K562 (cell line): ENCODE measurements around the gene PAN2. TPM values are rescaled to one million over a fixed set of nuclear protein-coding genes. Genes with fewer than 3 reads are reported as not detected.

Experiments used
- BRD4 ChIP-seq: fragments of 200-600 bp; sonication (generic); IDR thresholded peaks from 2 replicates; pipeline ENCODE4 v1.6.1; 2017; ENCODE audit warnings: inconsistent platforms
- CHD1 ChIP-seq: fragments of 200-600 bp; sonication (generic); IDR thresholded peaks from one replicate; pipeline ENCODE4 v1.6.1; 2012; ENCODE audit warnings: mild to moderate bottlenecking, moderate library complexity, low read length, inconsistent platforms
- ERF ChIP-seq: fragments of 450-650 bp; formaldehyde crosslinking; IDR thresholded peaks from 2 replicates; pipeline ENCODE4 v1.4.0; 2020; ENCODE audit warnings: mild to moderate bottlenecking, mixed read lengths
- EWSR1 ChIP-seq: fragments of 450-650 bp; IDR thresholded peaks from 2 replicates; pipeline ENCODE4 v1.6.1; 2018; ENCODE audit warnings: borderline replicate concordance, mild to moderate bottlenecking, low read depth, moderate library complexity; ENCODE audit not compliant: partially characterized antibody
- FOS ChIP-seq: IDR thresholded peaks from 3 replicates; pipeline ENCODE4 v1.6.1; 2011; ENCODE audit not compliant: insufficient read length; ENCODE audit errors: extremely low read depth
- FOXP1 ChIP-seq: sonication (generic); formaldehyde crosslinking; IDR thresholded peaks from 2 replicates; pipeline ENCODE4 v1.8.0; 2022; ENCODE audit warnings: mild to moderate bottlenecking, missing genetic modification reagents
- IFI16 ChIP-seq: fragments of 250-450 bp; sonication (Bioruptor Pico); IDR thresholded peaks from 2 replicates; pipeline ENCODE4 v2.1.2; 2022; ENCODE audit warnings: mild to moderate bottlenecking, inconsistent platforms
- IRF2 ChIP-seq: sonication (generic); formaldehyde crosslinking; IDR thresholded peaks from 2 replicates; pipeline ENCODE4 v1.8.1; 2022; ENCODE audit warnings: mild to moderate bottlenecking, missing genetic modification reagents
- L3MBTL2 ChIP-seq: fragments of 450-650 bp; IDR thresholded peaks from 2 replicates; pipeline ENCODE4 v1.6.1; 2016; ENCODE audit warnings: mild to moderate bottlenecking, moderate library complexity
- MTA2 ChIP-seq: fragments of 450-650 bp; IDR thresholded peaks from 2 replicates; pipeline ENCODE4 v1.6.1; 2016; ENCODE audit warnings: low read depth
- NCOA4 ChIP-seq: fragments of 450-650 bp; IDR thresholded peaks from 2 replicates; pipeline ENCODE4 v1.6.1; 2018; ENCODE audit warnings: mild to moderate bottlenecking; ENCODE audit not compliant: partially characterized antibody
- NFIC ChIP-seq: fragments of 450-650 bp; IDR thresholded peaks from 2 replicates; pipeline ENCODE4 v1.6.1; 2017; ENCODE audit warnings: mild to moderate bottlenecking, inconsistent platforms
- POLR2G ChIP-seq: fragments of 200-400 bp; formaldehyde crosslinking; IDR thresholded peaks from 2 replicates; pipeline ENCODE4 v1.6.1; 2017; ENCODE audit warnings: low read depth, mild to moderate bottlenecking, antibody characterized with exemption, low read length, moderate library complexity
- PRMT5 ChIP-seq: sonication (generic); formaldehyde crosslinking; IDR thresholded peaks from 2 replicates; pipeline ENCODE4 v1.5.0; 2020; ENCODE audit warnings: missing genetic modification reagents
- PTTG1 ChIP-seq: fragments of 450-650 bp; IDR thresholded peaks from 2 replicates; pipeline ENCODE4 v1.6.1; 2016; ENCODE audit warnings: low read depth, mild to moderate bottlenecking, missing genetic modification characterization, missing compliant biosample characterization
- RFX1 ChIP-seq: fragments of 450-650 bp; IDR thresholded peaks from 2 replicates; pipeline ENCODE4 v1.6.1; 2016; ENCODE audit warnings: mild to moderate bottlenecking, moderate library complexity
- SMARCA4 ChIP-seq: fragments of 450-650 bp; IDR thresholded peaks from 2 replicates; pipeline ENCODE4 v1.6.1; 2016
- TBL1XR1 ChIP-seq, 2 experiments: IDR thresholded peaks; 2 replicates each; pipeline ENCODE4 v1.6.1; 2012; ENCODE audit warnings: improper control_type of control experiment in 2 of 2, low read length in 2 of 2, mild to moderate bottlenecking in 1 of 2
- ZKSCAN8 ChIP-seq: fragments of 200-800 bp; sonication (Bioruptor generic); IDR thresholded peaks from 2 replicates; pipeline ENCODE4 v1.6.1; 2016; ENCODE audit warnings: missing genetic modification characterization, missing compliant biosample characterization
- ZNF133 ChIP-seq: fragments of 250-450 bp; sonication (Bioruptor Pico); IDR thresholded peaks from 2 replicates; pipeline ENCODE4 v1.4.0; 2020; ENCODE audit warnings: mild to moderate bottlenecking
- ZNF764 ChIP-seq: fragments of 250-450 bp; sonication (Bioruptor Pico); IDR thresholded peaks from 2 replicates; pipeline ENCODE4 v1.4.0; 2020; ENCODE audit warnings: low read depth, mild to moderate bottlenecking, moderate library complexity
- ZNF780A ChIP-seq: fragments of 250-450 bp; sonication (Bioruptor Pico); IDR thresholded peaks from 2 replicates; pipeline ENCODE4 v1.5.0; 2021; ENCODE audit warnings: mild to moderate bottlenecking
- polyA plus RNA-seq, 8 experiments: library from polyadenylated mRNA; depleted of rRNA in 4 of 8; stranded (reverse) in 5 of 8; unstranded in 3 of 8; fragments of >200 nt; fragmentation: Nextera tagmentation in 2 of 8; fragmentation: Illumina TruSeq in 1 of 8; extraction: Ambion mirVana in 2 of 8; extraction: Trizol in 1 of 8; gene quantifications; 2 replicates each; pipeline versions ENCODE4 v1.2.1 to v1.2.3, GENCODE V29; 2011 to 2014; ENCODE audit warnings: inconsistent platforms in 1 of 8, missing spikeins in 1 of 8
- total RNA-seq, 7 experiments: library from RNA; depleted of rRNA in 6 of 7; stranded (reverse); fragments of >200 nt in 6 of 7; fragmentation: Illumina TruSeq in 2 of 7; extraction: Trizol in 2 of 7; gene quantifications; 2 replicates each; pipeline versions ENCODE4 v1.2.1 to v1.2.3, GENCODE V29; 2011 to 2021; ENCODE audit warnings: low replicate concordance in 1 of 7
- TF ChIP-seq, protein P1 (sequence below): fragments of 450-650 bp; formaldehyde crosslinking; IDR thresholded peaks from 2 replicates; pipeline ENCODE4 v1.4.0; 2020; ENCODE audit warnings: mild to moderate bottlenecking, moderate library complexity
- TF ChIP-seq, protein P2 (sequence below): fragments of 250-450 bp; sonication (Bioruptor Pico); IDR thresholded peaks from 2 replicates; pipeline ENCODE4 v1.5.0; 2020; ENCODE audit warnings: mild to moderate bottlenecking
- TF ChIP-seq, protein P3 (sequence below): fragments of 450-650 bp; formaldehyde crosslinking; conservative IDR thresholded peaks from 2 replicates; pipeline ENCODE4 v1.4.0; 2022; ENCODE audit warnings: mild to moderate bottlenecking, missing genetic modification characterization
- TF ChIP-seq, protein P4 (sequence below): sonication (generic); formaldehyde crosslinking; IDR thresholded peaks from 2 replicates; pipeline ENCODE4 v1.8.1; 2023; ENCODE audit warnings: mild to moderate bottlenecking, missing genetic modification reagents, moderate library complexity

PAN2 gene
- total and polyA plus RNA-seq, 9 of the 15 experiments (the other 6 are each of a cell fraction or from before 2014, with no cell fraction given) = 15.0 to 66.1 (median 25.9) TPM

DNA sequence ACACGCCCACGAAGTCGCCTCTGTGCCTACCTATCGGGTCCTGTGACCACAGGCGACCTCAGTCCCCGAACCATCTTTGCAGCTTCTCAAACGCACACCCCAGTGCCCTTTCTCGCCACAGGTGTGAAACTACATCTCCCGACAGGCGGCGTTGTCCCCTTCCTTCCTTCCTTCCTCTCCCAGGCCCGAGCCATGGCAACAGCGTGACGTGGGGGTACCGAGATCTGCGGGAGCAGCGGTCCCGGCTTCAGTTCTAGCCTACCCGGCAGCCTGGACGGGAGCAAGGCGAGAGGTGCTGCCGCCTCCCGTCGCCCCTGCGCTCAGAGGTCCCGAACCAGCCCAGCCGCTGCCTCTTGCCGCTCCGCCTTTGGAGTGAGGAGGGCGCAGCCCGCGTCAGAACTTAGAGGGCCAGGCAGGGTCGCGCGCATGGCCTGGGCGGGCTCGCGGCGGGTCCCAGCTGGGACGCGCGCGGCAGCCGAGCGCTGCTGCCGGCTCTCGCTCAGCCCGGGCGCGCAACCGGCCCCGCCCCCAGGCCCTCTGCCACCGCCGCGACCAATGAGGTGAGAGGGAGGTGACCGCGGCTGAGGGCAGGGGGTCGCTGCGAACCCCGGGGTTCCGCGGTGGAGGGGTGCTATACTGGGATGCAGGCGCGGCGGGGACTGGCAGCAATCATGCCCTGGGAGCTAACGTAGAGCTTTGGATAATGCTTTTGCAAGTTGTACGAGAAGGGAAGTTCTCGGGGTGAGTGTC lies 66.9 kb downstream of the PAN2 start, which contains the start of gene COQ10A (continued):
- TF ChIP-seq, protein P1, sequence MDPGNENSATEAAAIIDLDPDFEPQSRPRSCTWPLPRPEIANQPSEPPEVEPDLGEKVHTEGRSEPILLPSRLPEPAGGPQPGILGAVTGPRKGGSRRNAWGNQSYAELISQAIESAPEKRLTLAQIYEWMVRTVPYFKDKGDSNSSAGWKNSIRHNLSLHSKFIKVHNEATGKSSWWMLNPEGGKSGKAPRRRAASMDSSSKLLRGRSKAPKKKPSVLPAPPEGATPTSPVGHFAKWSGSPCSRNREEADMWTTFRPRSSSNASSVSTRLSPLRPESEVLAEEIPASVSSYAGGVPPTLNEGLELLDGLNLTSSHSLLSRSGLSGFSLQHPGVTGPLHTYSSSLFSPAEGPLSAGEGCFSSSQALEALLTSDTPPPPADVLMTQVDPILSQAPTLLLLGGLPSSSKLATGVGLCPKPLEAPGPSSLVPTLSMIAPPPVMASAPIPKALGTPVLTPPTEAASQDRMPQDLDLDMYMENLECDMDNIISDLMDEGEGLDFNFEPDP (CRISPR knock-in tag) = no peak
- peak; percentile 72 for TF ChIP-seq L3MBTL2
- no peak for TF ChIP-seq MTA2
- TF ChIP-seq, protein P2, sequence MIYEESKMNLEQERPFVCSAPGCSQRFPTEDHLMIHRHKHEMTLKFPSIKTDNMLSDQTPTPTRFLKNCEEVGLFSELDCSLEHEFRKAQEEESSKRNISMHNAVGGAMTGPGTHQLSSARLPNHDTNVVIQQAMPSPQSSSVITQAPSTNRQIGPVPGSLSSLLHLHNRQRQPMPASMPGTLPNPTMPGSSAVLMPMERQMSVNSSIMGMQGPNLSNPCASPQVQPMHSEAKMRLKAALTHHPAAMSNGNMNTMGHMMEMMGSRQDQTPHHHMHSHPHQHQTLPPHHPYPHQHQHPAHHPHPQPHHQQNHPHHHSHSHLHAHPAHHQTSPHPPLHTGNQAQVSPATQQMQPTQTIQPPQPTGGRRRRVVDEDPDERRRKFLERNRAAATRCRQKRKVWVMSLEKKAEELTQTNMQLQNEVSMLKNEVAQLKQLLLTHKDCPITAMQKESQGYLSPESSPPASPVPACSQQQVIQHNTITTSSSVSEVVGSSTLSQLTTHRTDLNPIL (CRISPR knock-in tag) = no peak
- 0 out of 2 replicates have a peak, but pooled peaks have one; percentile 5 for TF ChIP-seq SMARCA4
- TF ChIP-seq ERF (CRISPR knock-in tag) = no peak
- TF ChIP-seq, protein P3, sequence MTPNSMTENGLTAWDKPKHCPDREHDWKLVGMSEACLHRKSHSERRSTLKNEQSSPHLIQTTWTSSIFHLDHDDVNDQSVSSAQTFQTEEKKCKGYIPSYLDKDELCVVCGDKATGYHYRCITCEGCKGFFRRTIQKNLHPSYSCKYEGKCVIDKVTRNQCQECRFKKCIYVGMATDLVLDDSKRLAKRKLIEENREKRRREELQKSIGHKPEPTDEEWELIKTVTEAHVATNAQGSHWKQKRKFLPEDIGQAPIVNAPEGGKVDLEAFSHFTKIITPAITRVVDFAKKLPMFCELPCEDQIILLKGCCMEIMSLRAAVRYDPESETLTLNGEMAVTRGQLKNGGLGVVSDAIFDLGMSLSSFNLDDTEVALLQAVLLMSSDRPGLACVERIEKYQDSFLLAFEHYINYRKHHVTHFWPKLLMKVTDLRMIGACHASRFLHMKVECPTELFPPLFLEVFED (CRISPR knock-in tag) = no peak
- TF ChIP-seq FOXP1 (CRISPR knock-in tag) = peak; percentile 95
- TF ChIP-seq POLR2G = peak; percentile 98
- TF ChIP-seq ZNF133 (CRISPR knock-in tag) = no peak
- TF ChIP-seq TBL1XR1 (IDR thresholded peaks at IDR 0.05; ENCODE audit: low read length in 2 of 2) = 0 out of 4 replicates have a peak, but pooled peaks of 1 of the 2 experiments have one; percentile 25
- no peak for TF ChIP-seq IRF2
- TF ChIP-seq PRMT5 (CRISPR knock-in tag) = no peak
- no peak for TF ChIP-seq FOS
- TF ChIP-seq NFIC = peak; percentile 49; the same call in 1 of the 2 replicates
- TF ChIP-seq IFI16 = no peak
- TF ChIP-seq, protein P4, sequence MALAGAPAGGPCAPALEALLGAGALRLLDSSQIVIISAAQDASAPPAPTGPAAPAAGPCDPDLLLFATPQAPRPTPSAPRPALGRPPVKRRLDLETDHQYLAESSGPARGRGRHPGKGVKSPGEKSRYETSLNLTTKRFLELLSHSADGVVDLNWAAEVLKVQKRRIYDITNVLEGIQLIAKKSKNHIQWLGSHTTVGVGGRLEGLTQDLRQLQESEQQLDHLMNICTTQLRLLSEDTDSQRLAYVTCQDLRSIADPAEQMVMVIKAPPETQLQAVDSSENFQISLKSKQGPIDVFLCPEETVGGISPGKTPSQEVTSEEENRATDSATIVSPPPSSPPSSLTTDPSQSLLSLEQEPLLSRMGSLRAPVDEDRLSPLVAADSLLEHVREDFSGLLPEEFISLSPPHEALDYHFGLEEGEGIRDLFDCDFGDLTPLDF (CRISPR knock-in tag) = peak; percentile 73; the same call in 1 of the 2 replicates
- TF ChIP-seq BRD4 = no peak
- TF ChIP-seq PTTG1 (tag) = no peak
- no peak for TF ChIP-seq ZKSCAN8 (CRISPR knock-in tag)
- peak; percentile 91 for TF ChIP-seq RFX1
- no peak for TF ChIP-seq ZNF780A (CRISPR knock-in tag)
- no peak for TF ChIP-seq ZNF764 (CRISPR knock-in tag)
- no peak for TF ChIP-seq NCOA4
- TF ChIP-seq EWSR1 = no peak
- peak; percentile 36 for TF ChIP-seq CHD1
